Measurements from ENCODE around the gene SLC13A5.

SLC13A5 gene

DNA sequence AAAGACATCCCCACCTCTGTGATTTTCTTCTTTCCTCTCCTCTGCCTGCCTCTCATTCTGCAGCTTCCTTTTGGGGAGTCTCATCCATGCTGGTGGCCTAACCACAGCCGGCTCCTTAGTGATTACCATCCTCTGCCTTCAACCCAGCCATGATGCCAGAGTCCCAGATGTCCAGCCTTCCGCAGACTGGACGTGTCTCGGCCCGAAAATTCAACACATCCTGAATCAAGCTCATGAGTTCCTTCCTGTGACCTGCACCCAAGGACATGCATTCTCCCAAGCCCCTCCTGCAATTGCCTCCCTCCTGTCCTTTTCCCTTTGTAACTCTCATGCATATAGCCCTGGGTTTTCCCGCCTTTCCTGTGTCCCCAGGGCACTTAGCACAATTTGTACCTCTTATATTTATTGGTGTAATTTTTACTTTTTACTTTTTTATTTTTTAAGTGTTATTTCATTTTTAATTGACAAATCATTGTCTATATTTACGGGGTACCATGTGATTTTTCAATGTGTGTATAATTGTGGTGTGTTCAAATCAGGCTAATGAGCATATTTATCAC, 1.2 kb upstream of the SLC13A5 start:
- no peak overlapping the region for H2BK120ac ChIP-seq (ENCODE audit: low read depth, low read length)
- no peak overlapping the region for H2BK5ac ChIP-seq (ENCODE audit: low read length)
- no peak overlapping the region for H2BK15ac ChIP-seq (ENCODE audit: low read length)
- peaks cover 0 to 7% of the 10 kb centered on the region in 2 donors for H3K9me3 ChIP-seq (replicated peaks in 1 of 2; ENCODE audit: control insufficient read depth in 2 of 2, insufficient read depth in 1 of 2, low read depth in 1 of 2, low read length in 2 of 2)
- peak overlapping the region; percentile 37 to 81 for H3K4me3 ChIP-seq (ENCODE audit: low read length in 2 of 2)
- DNase-seq (ENCODE audit: low spot score), result no peak
- peak overlapping the region; percentile 99 for H3K4me2 ChIP-seq (ENCODE audit: insufficient read depth, low read length, poor library complexity, severe bottlenecking)
- H3K4ac ChIP-seq (ENCODE audit: low read length), result no peak overlapping the region
- no peak overlapping the region for H2AK5ac ChIP-seq (ENCODE audit: low read depth, low read length)
- no peak overlapping the region for H3K23ac ChIP-seq (ENCODE audit: low read depth, low read length, poor library complexity)
- no CpG with 5 or more reads among the region's 7 CpGs for WGBS, 2 donors (ENCODE audit: extremely low coverage in 2 of 2, insufficient read length in 2 of 2, insufficient replicate concordance in 1 of 2)
- H2AFZ ChIP-seq (ENCODE audit: low read length), result peak overlapping the region; percentile 89
- H3K9ac ChIP-seq (ENCODE audit: low read depth, low read length, poor library complexity), result peak overlapping the region; percentile 83
- no peak overlapping the region for H3K14ac ChIP-seq (ENCODE audit: low read length)
- no peak overlapping the region for H4K8ac ChIP-seq (ENCODE audit: low read depth, low read length)
- no peak overlapping the region for H3K27ac ChIP-seq (replicated peaks; ENCODE audit: low read length)
- no peak overlapping the region for H4K91ac ChIP-seq (ENCODE audit: low read depth, low read length, poor library complexity)
- H3K4me1 ChIP-seq (ENCODE audit: control insufficient read depth in 2 of 2, insufficient read depth in 1 of 2, low read depth in 1 of 2, low read length in 2 of 2), result peaks cover 2 to 9% of the 10 kb centered on the region in 2 donors
- H2BK12ac ChIP-seq (ENCODE audit: low read length), result no peak overlapping the region
- H3K27me3 ChIP-seq (ENCODE audit: control insufficient read depth in 3 of 3, insufficient read depth in 3 of 3, low read depth in 1 of 3, low read length in 3 of 3), result peaks cover 2 to 32% (median 30%) of the 10 kb centered on the region in 3 experiments
- H3K18ac ChIP-seq (ENCODE audit: low read length), result peak overlapping the region; percentile 91
- H3K79me1 ChIP-seq (ENCODE audit: low read depth, low read length), result no peaks in the 10 kb centered on the region
- no peaks in the 10 kb centered on the region for H3K36me3 ChIP-seq (replicated peaks in 1 of 2; ENCODE audit: control insufficient read depth in 2 of 2, insufficient read depth in 2 of 2, low read length in 2 of 2)

DNA sequence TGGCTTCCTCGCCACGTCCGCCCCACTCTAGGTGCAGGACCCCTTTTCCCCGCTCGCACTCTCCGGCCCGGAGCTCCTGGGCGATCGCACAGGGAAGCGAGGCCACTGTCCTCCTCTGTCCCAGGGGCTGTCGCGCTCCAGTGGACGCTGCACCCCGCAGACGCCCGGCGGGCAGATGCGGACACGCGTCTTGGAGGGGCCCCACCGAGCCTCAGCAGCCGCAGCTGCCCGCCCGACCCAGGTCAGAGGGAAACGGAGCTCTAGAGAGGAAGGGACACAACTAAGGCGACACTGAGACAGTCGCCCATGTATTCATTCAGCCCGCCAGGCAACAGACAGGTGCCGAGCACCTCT, 726 bp upstream of the SLC13A5 start:
- H3K18ac ChIP-seq (ENCODE audit: low read length), result peak overlapping the region; percentile 91
- H2BK5ac ChIP-seq (ENCODE audit: low read length), result no peak overlapping the region
- DNase-seq (ENCODE audit: low spot score), result peak; percentile 27
- no peaks in the 10 kb centered on the region for H3K79me1 ChIP-seq (ENCODE audit: low read depth, low read length)
- H2BK12ac ChIP-seq (ENCODE audit: low read length), result no peak overlapping the region
- peak overlapping the region; percentile 83 for H3K9ac ChIP-seq (ENCODE audit: low read depth, low read length, poor library complexity)
- H3K36me3 ChIP-seq (replicated peaks in 1 of 2; ENCODE audit: control insufficient read depth in 2 of 2, insufficient read depth in 2 of 2, low read length in 2 of 2), result no peaks in the 10 kb centered on the region
- H3K4me1 ChIP-seq (ENCODE audit: control insufficient read depth in 2 of 2, insufficient read depth in 1 of 2, low read depth in 1 of 2, low read length in 2 of 2), result peaks cover 2 to 9% of the 10 kb centered on the region in 2 donors
- no peak overlapping the region for H3K4ac ChIP-seq (ENCODE audit: low read length)
- no CpG with 5 or more reads among the region's 29 CpGs for whole genome bisulfite sequencing, 2 donors (ENCODE audit: extremely low coverage in 2 of 2, insufficient read length in 2 of 2, insufficient replicate concordance in 1 of 2)
- peak overlapping the region; percentile 86 for H3K23ac ChIP-seq (ENCODE audit: low read depth, low read length, poor library complexity)
- peaks cover 0 to 7% of the 10 kb centered on the region in 2 donors for H3K9me3 ChIP-seq (replicated peaks in 1 of 2; ENCODE audit: control insufficient read depth in 2 of 2, insufficient read depth in 1 of 2, low read depth in 1 of 2, low read length in 2 of 2)
- H2BK120ac ChIP-seq (ENCODE audit: low read depth, low read length), result no peak overlapping the region
- H3K27ac ChIP-seq (replicated peaks; ENCODE audit: low read length), result no peak overlapping the region
- peak overlapping the region; percentile 99 for H3K4me2 ChIP-seq (ENCODE audit: insufficient read depth, low read length, poor library complexity, severe bottlenecking)
- H3K27me3 ChIP-seq (ENCODE audit: control insufficient read depth in 3 of 3, insufficient read depth in 3 of 3, low read depth in 1 of 3, low read length in 3 of 3), result peaks cover 2 to 30% (median 29%) of the 10 kb centered on the region in 3 experiments
- no peak overlapping the region for H4K8ac ChIP-seq (ENCODE audit: low read depth, low read length)
- H4K91ac ChIP-seq (ENCODE audit: low read depth, low read length, poor library complexity), result no peak overlapping the region
- H2AK5ac ChIP-seq (ENCODE audit: low read depth, low read length), result no peak overlapping the region
- H3K14ac ChIP-seq (ENCODE audit: low read length), result peak overlapping the region; percentile 28
- H2AFZ ChIP-seq (ENCODE audit: low read length), result peak overlapping the region; percentile 89
- H3K4me3 ChIP-seq (ENCODE audit: low read length in 2 of 2), result peak overlapping the region; percentile 37 to 81
- peak overlapping the region; percentile 39 for H2BK15ac ChIP-seq (ENCODE audit: low read length)

DNA sequence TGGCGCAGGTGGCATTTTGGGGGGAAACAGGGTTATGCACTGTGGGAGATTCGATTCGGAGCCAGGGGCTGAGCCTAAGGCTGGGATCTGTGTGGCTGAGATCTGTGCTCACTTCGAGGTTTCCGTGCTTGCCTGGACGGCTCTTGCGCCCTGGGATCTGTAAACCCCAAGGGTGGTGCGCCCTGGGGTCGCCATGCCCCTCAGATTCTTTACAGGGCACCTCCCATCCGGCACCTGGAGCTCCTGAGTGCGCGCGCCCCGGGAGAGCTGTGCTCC, 377 bp downstream of the SLC13A5 start:
- Histone ChIP-seq H2BK5ac (ENCODE audit: low read length) (no peak overlapping the region), H3K79me1 (ENCODE audit: low read depth, low read length) (no peaks in the 10 kb centered on the region), H3K4me2 (ENCODE audit: insufficient read depth, low read length, poor library complexity, severe bottlenecking) (peak overlapping the region; percentile 99), H3K9ac (ENCODE audit: low read depth, low read length, poor library complexity) (peak overlapping the region; percentile 52), H3K9me3 (replicated peaks in 1 of 2; ENCODE audit: control insufficient read depth in 2 of 2, insufficient read depth in 1 of 2, low read depth in 1 of 2, low read length in 2 of 2) (peaks cover 0 to 7% of the 10 kb centered on the region in 2 donors), H3K4me3 (ENCODE audit: low read length in 2 of 2) (peak overlapping the region; percentile 37 to 81), H3K27me3 (ENCODE audit: control insufficient read depth in 3 of 3, insufficient read depth in 3 of 3, low read depth in 1 of 3, low read length in 3 of 3) (peaks cover 2 to 30% (median 29%) of the 10 kb centered on the region in 3 experiments), H3K36me3 (replicated peaks in 1 of 2; ENCODE audit: control insufficient read depth in 2 of 2, insufficient read depth in 2 of 2, low read length in 2 of 2) (no peaks in the 10 kb centered on the region), H4K91ac (ENCODE audit: low read depth, low read length, poor library complexity) (no peak overlapping the region), H3K4ac (ENCODE audit: low read length) (no peak overlapping the region), H2BK12ac (ENCODE audit: low read length) (peak overlapping the region; percentile 80), H3K27ac (replicated peaks; ENCODE audit: low read length) (no peak overlapping the region), H3K4me1 (ENCODE audit: control insufficient read depth in 2 of 2, insufficient read depth in 1 of 2, low read depth in 1 of 2, low read length in 2 of 2) (peaks cover 2 to 9% of the 10 kb centered on the region in 2 donors), H3K18ac (ENCODE audit: low read length) (peak overlapping the region; percentile 79), H2BK120ac (ENCODE audit: low read depth, low read length) (no peak overlapping the region), H2BK15ac (ENCODE audit: low read length) (no peak overlapping the region), H2AK5ac (ENCODE audit: low read depth, low read length) (peak overlapping the region; percentile 4), H2AFZ (ENCODE audit: low read length) (peak overlapping the region; percentile 89), H3K14ac (ENCODE audit: low read length) (no peak overlapping the region), H4K8ac (ENCODE audit: low read depth, low read length) (no peak overlapping the region), H3K23ac (ENCODE audit: low read depth, low read length, poor library complexity) (no peak overlapping the region)
- no peak for DNase-seq (ENCODE audit: low spot score)
- WGBS, 2 donors (ENCODE audit: extremely low coverage in 2 of 2, insufficient read length in 2 of 2, insufficient replicate concordance in 1 of 2), result no CpG with 5 or more reads among the region's 14 CpGs

DNA sequence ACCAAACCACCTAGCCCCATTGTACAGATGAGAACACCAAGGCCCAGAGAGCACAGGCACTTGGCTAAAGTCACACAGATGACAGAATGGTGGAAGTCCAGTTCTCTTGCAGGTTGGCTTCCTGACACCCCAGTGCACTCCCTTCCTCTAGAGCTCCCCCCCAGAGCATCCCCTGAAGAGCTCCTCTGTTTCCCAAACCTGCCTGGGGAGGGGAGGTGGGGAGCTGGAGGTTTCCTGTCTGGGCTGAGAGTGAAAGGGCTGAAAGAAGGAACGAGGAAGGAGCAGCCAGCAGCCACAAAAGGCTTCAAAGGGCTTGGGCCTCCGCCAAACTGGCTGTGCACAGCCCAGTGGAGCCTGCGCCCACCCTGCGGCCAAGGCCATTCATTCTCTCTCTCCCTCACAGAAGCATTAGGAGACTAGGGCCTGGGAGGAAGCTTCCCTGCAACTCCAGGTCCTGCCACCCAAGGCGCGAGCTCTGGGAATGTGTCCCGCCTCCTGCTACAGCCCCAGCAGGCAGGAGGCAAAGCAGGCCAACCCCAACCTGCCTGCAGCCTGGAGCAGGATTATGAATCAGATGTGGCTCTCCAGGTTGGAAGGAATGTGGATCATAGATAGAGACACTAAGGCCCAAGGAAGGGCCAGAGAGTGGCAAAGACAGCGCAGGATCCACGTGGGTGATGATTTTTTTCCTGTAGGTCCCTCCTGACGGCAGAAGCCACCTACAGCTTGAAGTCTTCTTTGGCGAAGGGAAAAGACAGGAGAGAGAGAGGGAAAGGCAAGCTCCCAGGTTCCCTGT, 913 bp downstream of the SLC13A5 start:
- no peak overlapping the region for H3K23ac ChIP-seq (ENCODE audit: low read depth, low read length, poor library complexity)
- H3K36me3 ChIP-seq (replicated peaks in 1 of 2; ENCODE audit: control insufficient read depth in 2 of 2, insufficient read depth in 2 of 2, low read length in 2 of 2), result no peaks in the 10 kb centered on the region
- H3K18ac ChIP-seq (ENCODE audit: low read length), result peak overlapping the region; percentile 28
- peak overlapping the region; percentile 37 for H3K4me3 ChIP-seq (ENCODE audit: low read length in 2 of 2)
- H2BK15ac ChIP-seq (ENCODE audit: low read length), result no peak overlapping the region
- WGBS, 2 donors (ENCODE audit: extremely low coverage in 2 of 2, insufficient read length in 2 of 2, insufficient replicate concordance in 1 of 2), result no CpG with 5 or more reads among the region's 11 CpGs
- H2AK5ac ChIP-seq (ENCODE audit: low read depth, low read length), result no peak overlapping the region
- H3K9ac ChIP-seq (ENCODE audit: low read depth, low read length, poor library complexity), result no peak overlapping the region
- no peak overlapping the region for H2BK12ac ChIP-seq (ENCODE audit: low read length)
- peak overlapping the region; percentile 89 for H2AFZ ChIP-seq (ENCODE audit: low read length)
- H3K27me3 ChIP-seq (ENCODE audit: control insufficient read depth in 3 of 3, insufficient read depth in 3 of 3, low read depth in 1 of 3, low read length in 3 of 3), result peaks cover 2 to 30% (median 29%) of the 10 kb centered on the region in 3 experiments
- H3K4me2 ChIP-seq (ENCODE audit: insufficient read depth, low read length, poor library complexity, severe bottlenecking), result no peak overlapping the region
- H3K4ac ChIP-seq (ENCODE audit: low read length), result no peak overlapping the region
- no peak overlapping the region for H4K8ac ChIP-seq (ENCODE audit: low read depth, low read length)
- peak; percentile 36 for DNase-seq (ENCODE audit: low spot score)
- H3K27ac ChIP-seq (replicated peaks; ENCODE audit: low read length), result no peak overlapping the region
- H3K14ac ChIP-seq (ENCODE audit: low read length), result no peak overlapping the region
- no peak overlapping the region for H4K91ac ChIP-seq (ENCODE audit: low read depth, low read length, poor library complexity)
- no peak overlapping the region for H2BK5ac ChIP-seq (ENCODE audit: low read length)
- no peak overlapping the region for H2BK120ac ChIP-seq (ENCODE audit: low read depth, low read length)
- H3K79me1 ChIP-seq (ENCODE audit: low read depth, low read length), result no peaks in the 10 kb centered on the region
- H3K9me3 ChIP-seq (replicated peaks in 1 of 2; ENCODE audit: control insufficient read depth in 2 of 2, insufficient read depth in 1 of 2, low read depth in 1 of 2, low read length in 2 of 2), result peaks cover 0 to 7% of the 10 kb centered on the region in 2 donors
- H3K4me1 ChIP-seq (ENCODE audit: control insufficient read depth in 2 of 2, insufficient read depth in 1 of 2, low read depth in 1 of 2, low read length in 2 of 2), result peaks cover 2 to 9% of the 10 kb centered on the region in 2 donors

Data from neuronal stem cell (in vitro differentiated cells).